IMR-90 (cell line): ENCODE measurements around the gene IFI35. TPM values are rescaled to one million over a fixed set of nuclear protein-coding genes. Genes with fewer than 3 reads are reported as not detected.

Experiments used
- ATAC-seq: fragments of 200-7000 bp; cut with Tn5 transposase; 2 replicates; pipeline ENCODE4 v1.9.1; 2020; ENCODE audit warnings: low read depth, mild to moderate bottlenecking, moderate library complexity
- BruUV-seq: library from RNA; stranded (reverse); fragments of 400-500 nt; replicated peaks from 2 replicates; lab custom pipeline; 2021; lab: Mats Ljungman, UMichigan
- CTCF ChIA-PET: fragments of 300-600 bp; formaldehyde crosslinking; extraction: SDS; loops from one replicate; lab custom pipeline; 2021; ENCODE audit warnings: antibody characterized with exemption; lab: Yijun Ruan, JAX
- POLR2A ChIA-PET: fragments of 300-600 bp; sonication (Branson Sonifier 250); formaldehyde crosslinking; loops from one replicate; lab custom pipeline; 2022; ENCODE audit warnings: antibody characterized with exemption; ENCODE audit not compliant: unreplicated experiment; lab: Charles Lee
- DNase-seq: peaks from one replicate; pipeline ENCODE4 v3.0.0; 2013
- H2AFZ ChIP-seq: replicated peaks from 2 replicates; pipeline ENCODE3; 2013; ENCODE audit warnings: low read length, mild to moderate bottlenecking; ENCODE audit not compliant: poor library complexity
- H2AK5ac ChIP-seq: 2 replicates; pipeline ENCODE4 v1.6.1; 2013; ENCODE audit warnings: low read depth, low read length, inconsistent platforms
- H2AK9ac ChIP-seq: replicated peaks from 2 replicates; pipeline ENCODE3; 2013; ENCODE audit warnings: mild to moderate bottlenecking, low read depth, low read length, moderate library complexity; ENCODE audit not compliant: poor library complexity
- H2BK120ac ChIP-seq: 2 replicates; pipeline ENCODE4 v1.6.1; 2013; ENCODE audit warnings: low read depth, low read length, inconsistent platforms
- H2BK15ac ChIP-seq: 3 replicates; pipeline ENCODE4 v1.6.1; 2013; ENCODE audit warnings: low read depth, low read length, inconsistent platforms
- H2BK20ac ChIP-seq: 2 replicates; pipeline ENCODE4 v1.6.1; 2013; ENCODE audit warnings: low read depth, mild to moderate bottlenecking, inconsistent platforms, low read length, moderate library complexity
- H2BK5ac ChIP-seq: 2 replicates; pipeline ENCODE4 v1.6.1; 2013; ENCODE audit warnings: mild to moderate bottlenecking, low read depth, low read length, inconsistent platforms; ENCODE audit not compliant: poor library complexity, severe bottlenecking
- H3K14ac ChIP-seq: replicated peaks from 2 replicates; pipeline ENCODE4 v1.6.1; 2013; ENCODE audit warnings: low read depth, low read length, inconsistent platforms
- H3K18ac ChIP-seq: 2 replicates; pipeline ENCODE4 v1.6.1; 2013; ENCODE audit warnings: low read depth, low read length, control low read depth
- H3K23ac ChIP-seq: 2 replicates; pipeline ENCODE4 v1.6.1; 2013; ENCODE audit warnings: low read depth, low read length, inconsistent platforms
- H3K27ac ChIP-seq: 2 replicates; pipeline ENCODE4 v1.5.1; 2013; ENCODE audit warnings: mild to moderate bottlenecking, control low read depth, low read length; ENCODE audit not compliant: insufficient read depth
- H3K27me3 ChIP-seq: 2 replicates; pipeline ENCODE4 v1.6.1; 2013; ENCODE audit warnings: low read length; ENCODE audit not compliant: control insufficient read depth, insufficient read depth
- H3K36me3 ChIP-seq: 2 replicates; pipeline ENCODE4 v1.6.1; 2013; ENCODE audit warnings: low read length, mixed read lengths; ENCODE audit not compliant: control insufficient read depth, insufficient read depth
- H3K4ac ChIP-seq: 2 replicates; pipeline ENCODE4 v1.6.1; 2013; ENCODE audit warnings: low read depth, low read length, inconsistent platforms
- H3K4me1 ChIP-seq: 2 replicates; pipeline ENCODE4 v1.6.1; 2013; ENCODE audit warnings: low read length, mixed read lengths; ENCODE audit not compliant: control insufficient read depth, insufficient read depth
- H3K4me2 ChIP-seq: 2 replicates; pipeline ENCODE4 v1.6.1; 2013; ENCODE audit warnings: low read depth, mild to moderate bottlenecking, control low read depth, low read length, moderate library complexity
- H3K4me3 ChIP-seq: 2 replicates; pipeline ENCODE4 v1.5.1; 2013; ENCODE audit warnings: low read depth, mild to moderate bottlenecking, control low read depth, low read length, moderate library complexity; ENCODE audit not compliant: insufficient read depth
- H3K56ac ChIP-seq: 2 replicates; pipeline ENCODE4 v1.6.1; 2013; ENCODE audit warnings: low read length, inconsistent platforms; ENCODE audit not compliant: insufficient read depth; ENCODE audit errors: extremely low read depth
- H3K79me1 ChIP-seq, 2 experiments: 2 replicates each; pipeline ENCODE4 v1.6.1; 2013; ENCODE audit warnings: low read length in 2 of 2, inconsistent platforms in 1 of 2, low read depth in 1 of 2
- H3K9ac ChIP-seq: 2 replicates; pipeline ENCODE4 v1.6.1; 2013; ENCODE audit warnings: low read depth, low read length, control low read depth
- H3K9me1 ChIP-seq: 2 replicates; pipeline ENCODE4 v1.6.1; 2013; ENCODE audit warnings: low read length, inconsistent platforms; ENCODE audit not compliant: insufficient read depth
- H3K9me3 ChIP-seq: 2 replicates; pipeline ENCODE4 v1.6.1; 2013; ENCODE audit warnings: low read length; ENCODE audit not compliant: control insufficient read depth, insufficient read depth
- H4K20me1 ChIP-seq: 2 replicates; pipeline ENCODE4 v1.6.1; 2013; ENCODE audit warnings: low read length, inconsistent platforms; ENCODE audit not compliant: insufficient read depth
- H4K5ac ChIP-seq: 2 replicates; pipeline ENCODE4 v1.6.1; 2013; ENCODE audit warnings: mild to moderate bottlenecking, low read depth, low read length, control low read depth
- H4K8ac ChIP-seq, 2 experiments: 2 replicates each; pipeline ENCODE4 v1.6.1; 2013; ENCODE audit warnings: low read depth in 2 of 2, low read length in 2 of 2, control low read depth in 1 of 2, inconsistent platforms in 1 of 2
- H4K91ac ChIP-seq: 2 replicates; pipeline ENCODE4 v1.6.1; 2013; ENCODE audit warnings: low read depth, low read length, inconsistent platforms; ENCODE audit not compliant: insufficient read depth
- BHLHE40 ChIP-seq: fragments of 150-350 bp; IDR thresholded peaks from 2 replicates; pipeline ENCODE4 v1.6.1; 2016; ENCODE audit warnings: mild to moderate bottlenecking, low read depth, low read length
- CHD1 ChIP-seq: IDR thresholded peaks from 2 replicates; pipeline ENCODE4 v1.6.1; 2012; ENCODE audit warnings: low read depth, low read length, improper control_type of control experiment
- MAZ ChIP-seq: IDR thresholded peaks from 2 replicates; pipeline ENCODE4 v1.6.1; 2012; ENCODE audit warnings: low read depth, mild to moderate bottlenecking, low read length, improper control_type of control experiment, moderate library complexity, borderline replicate concordance
- MXI1 ChIP-seq: IDR thresholded peaks from 2 replicates; pipeline ENCODE4 v1.6.1; 2012; ENCODE audit warnings: low read depth, mild to moderate bottlenecking, low read length, moderate library complexity, borderline replicate concordance
- POLR2A ChIP-seq: IDR thresholded peaks from 2 replicates; pipeline ENCODE4 v1.6.1; 2012; ENCODE audit warnings: mild to moderate bottlenecking, low read depth, low read length
- RAD21 ChIP-seq: IDR thresholded peaks from 2 replicates; pipeline ENCODE4 v1.6.1; 2012; ENCODE audit warnings: low read length, improper control_type of control experiment
- WGBS, 2 experiments: methylation state at CpG; one replicate each; pipeline versions ENCODE4 v1.1.5 to v1.1.7; 2013; ENCODE audit warnings: missing lambda C conversion rate in 2 of 2; ENCODE audit not compliant: insufficient read length in 1 of 2; ENCODE audit errors: extremely low coverage in 2 of 2; 5-methylcytosine and 5-hydroxymethylcytosine counted together
- dilution Hi-C: fragments of 300-500 bp; cut with HindIII; formaldehyde crosslinking; loops from one replicate; pipeline ENCODE4 v1.14.3; 2018; ENCODE audit warnings: low sequenced_read_pairs; ENCODE audit not compliant: unreplicated experiment
- in situ Hi-C: fragments of 300-500 bp; cut with MboI; formaldehyde crosslinking; loops from 3 replicates; pipeline ENCODE4 v1.14.3; 2019; ENCODE audit warnings: low sequenced_read_pairs, inconsistent platforms, mixed read lengths
- intact Hi-C: fragments of 100-400 bp; cut with micrococcal nuclease; formaldehyde crosslinking; loops from 2 replicates; pipeline ENCODE4 v1.10.0; 2022
- polyA plus RNA-seq, 3 experiments: library from polyadenylated mRNA; depleted of rRNA; stranded (reverse); fragments of >200 nt; gene quantifications; 2 replicates each; pipeline ENCODE4 v1.2.3, GENCODE V29; 2012; ENCODE audit warnings: low replicate concordance in 1 of 3
- total RNA-seq: library from RNA; depleted of rRNA; stranded (reverse); fragments of >200 nt; gene quantifications from 2 replicates; pipeline ENCODE4 v1.2.3, GENCODE V29; 2012
- TF ChIP-seq, protein P1 (sequence below): fragments of 150-350 bp; IDR thresholded peaks from 2 replicates; pipeline ENCODE4 v1.6.1; 2016; ENCODE audit warnings: low read depth, mild to moderate bottlenecking, low read length, moderate library complexity, borderline replicate concordance
- TF ChIP-seq, protein P2 (sequence below): fragments of 150-350 bp; IDR thresholded peaks from 2 replicates; pipeline ENCODE4 v1.6.1; 2017; ENCODE audit warnings: mild to moderate bottlenecking, antibody characterized with exemption, low read length, low read depth

Gene IFI35
- total and polyA plus RNA-seq, 2 of the 4 experiments (the other 2 are of a cell fraction), result 15.8 to 17.0 TPM

DNA sequence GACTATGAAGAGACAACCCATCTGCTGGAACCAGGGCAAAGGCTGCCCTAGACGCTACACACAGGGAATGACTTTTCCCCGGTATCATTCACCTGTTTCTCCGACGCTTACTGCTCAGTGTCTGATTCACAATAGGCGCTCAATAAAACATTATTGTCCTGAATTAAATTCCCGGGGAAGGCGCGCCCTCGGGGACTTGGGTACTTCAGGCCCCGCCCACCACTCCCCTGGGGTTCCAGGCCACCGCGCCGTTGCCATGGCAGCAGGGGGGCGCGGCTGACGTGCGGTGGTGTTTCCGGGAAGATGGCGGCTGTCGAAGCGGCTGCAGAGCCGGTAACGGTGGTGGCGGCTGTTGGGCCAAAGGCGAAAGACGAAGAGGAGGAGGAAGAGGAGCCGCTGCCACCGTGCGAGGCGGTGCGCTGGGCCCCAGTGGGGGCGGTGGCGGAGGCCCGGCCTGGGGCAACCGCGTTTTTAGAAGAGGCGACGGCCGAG lies 26.3 kb upstream of the IFI35 start, which contains the start of gene RUNDC1:
Gene RUNDC1 (plus strand): TSS at position 292 of the 492 bp plus-strand sequence. CDS start 12 bp downstream, at position 304.
- Histone ChIP-seq H2AK5ac (peak within 1 kb of the TSS; percentile 88), H3K27me3 (no peaks in the 10 kb centered on the region), H3K36me3 (peaks cover 1% of the 10 kb centered on the region; the same call in 1 of the 2 replicates), H3K14ac (peak within 1 kb of the TSS; percentile 81), H3K56ac (peak within 1 kb of the TSS; percentile 95), H3K79me1 (peaks cover 0 to 53% of the 10 kb centered on the region in 2 experiments; a peak in 3 of 4 replicates), H3K9me3 (no peaks in the 10 kb centered on the region), H2BK15ac (peak within 1 kb of the TSS; percentile 93), H3K9ac (peak within 1 kb of the TSS; percentile 76), H4K91ac (peak within 1 kb of the TSS; percentile 89), H4K8ac (peak within 1 kb of the TSS; percentile 88 to 96), H2BK5ac (peak within 1 kb of the TSS; percentile 60), H2AK9ac (peak within 1 kb of the TSS; percentile 99), H4K20me1 (peaks cover 10% of the 10 kb centered on the region; the same call in 1 of the 2 replicates), H3K27ac (peak within 1 kb of the TSS; percentile 74), H3K23ac (peak within 1 kb of the TSS; percentile 92), H4K5ac (peak within 1 kb of the TSS; percentile 74), H3K4me2 (peak within 1 kb of the TSS; percentile 99), H3K9me1 (peaks cover 18% of the 10 kb centered on the region), H2BK20ac (peak within 1 kb of the TSS; percentile 50; the same call in 1 of the 2 replicates), H3K4me1 (peaks cover 6% of the 10 kb centered on the region), H3K4me3 (peak within 1 kb of the TSS; percentile 76), H3K18ac (peak within 1 kb of the TSS; percentile 73), H2BK120ac (peak within 1 kb of the TSS; percentile 74), H3K4ac (peak within 1 kb of the TSS; percentile 88), H2AFZ (peak within 1 kb of the TSS; percentile 99)
- in situ Hi-C loops, result loop anchor here (25.0 kb wide), 1 partner anchor 382 kb away; no protein-coding TSS in a partner anchor
- ChIA-PET CTCF (no interaction called here), POLR2A (interaction anchor here (2.0 kb wide), 1 partner anchor 18 kb away, joined by 6 read pairs; the partner anchor contains the start of gene RPL27)
- TF ChIP-seq, protein P1, sequence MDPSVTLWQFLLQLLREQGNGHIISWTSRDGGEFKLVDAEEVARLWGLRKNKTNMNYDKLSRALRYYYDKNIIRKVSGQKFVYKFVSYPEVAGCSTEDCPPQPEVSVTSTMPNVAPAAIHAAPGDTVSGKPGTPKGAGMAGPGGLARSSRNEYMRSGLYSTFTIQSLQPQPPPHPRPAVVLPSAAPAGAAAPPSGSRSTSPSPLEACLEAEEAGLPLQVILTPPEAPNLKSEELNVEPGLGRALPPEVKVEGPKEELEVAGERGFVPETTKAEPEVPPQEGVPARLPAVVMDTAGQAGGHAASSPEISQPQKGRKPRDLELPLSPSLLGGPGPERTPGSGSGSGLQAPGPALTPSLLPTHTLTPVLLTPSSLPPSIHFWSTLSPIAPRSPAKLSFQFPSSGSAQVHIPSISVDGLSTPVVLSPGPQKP, result no peak
- TF ChIP-seq CHD1 (no peak), MAZ (peak; percentile 65), BHLHE40 (no peak), MXI1 (peak; percentile 86; the same call in 1 of the 2 replicates), RAD21 (no peak), POLR2A (peak; percentile 5; the same call in 1 of the 2 replicates)
- TF ChIP-seq, protein P2, sequence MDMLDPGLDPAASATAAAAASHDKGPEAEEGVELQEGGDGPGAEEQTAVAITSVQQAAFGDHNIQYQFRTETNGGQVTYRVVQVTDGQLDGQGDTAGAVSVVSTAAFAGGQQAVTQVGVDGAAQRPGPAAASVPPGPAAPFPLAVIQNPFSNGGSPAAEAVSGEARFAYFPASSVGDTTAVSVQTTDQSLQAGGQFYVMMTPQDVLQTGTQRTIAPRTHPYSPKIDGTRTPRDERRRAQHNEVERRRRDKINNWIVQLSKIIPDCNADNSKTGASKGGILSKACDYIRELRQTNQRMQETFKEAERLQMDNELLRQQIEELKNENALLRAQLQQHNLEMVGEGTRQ, result no peak
- intact Hi-C loops, result no loop called here
- DNase-seq (peak; percentile 73), ATAC-seq (peak; percentile 93)
- BruUV-seq, result no TSS peak
- WGBS, 2 experiments, result 1% methylated on average over 15 of the region's 39 CpGs; no CpG with 5 or more reads in 1 of the 2 experiments
- dilution Hi-C loops, result no loop called here
